Measurements from ENCODE around the gene ZNF664. TPM values are rescaled to one million over a fixed set of nuclear protein-coding genes. Genes with fewer than 3 reads are reported as not detected.

ZNF664 gene
- total RNA-seq, 4 donors from 2014 or later = 120 to 187 (median 138) TPM

GRCh38 chr12:124059752-124060151 is 86.7 kb downstream of the ZNF664 start:
- no peak for TF ChIP-seq POLR2A (IDR thresholded peaks at IDR 0.05)
- TF ChIP-seq CTCF (IDR thresholded peaks at IDR 0.05) = no peak
- Histone ChIP-seq H3K4me3 (replicated peaks in 1 of 3) (no peak overlapping the region), H3K4me1 (peaks cover 0 to 8% of the 10 kb centered on the region in 2 donors), H3K27me3 (no peaks in the 10 kb centered on the region), H3K9me3 (no peaks in the 10 kb centered on the region), H3K36me3 (no peaks in the 10 kb centered on the region), H3K27ac (no peak overlapping the region)
- 93 to 96% methylated on average over 3 of the region's 3 CpGs for WGBS, 2 donors
- intact Hi-C loops (cut with DNase I) = no loop called here
- DNase-seq = no peak

Small RNA genes lying within 50 kb of the gene (small RNA-seq; reads per million reads assigned to genes)
- gene AC068790.4 (not detected), gene AC068790.6 (not detected)

Other genes starting within 250 kb of the ZNF664 start
- gene DNAH10, start 210.9 kb upstream of the ZNF664 start, total RNA-seq = under 1 TPM in 3 of 4 donors, not detected in 1; 0.10 to 0.33 (median 0.27) TPM
- gene CCDC92, start 384 bp upstream of the ZNF664 start, total RNA-seq = 10 to 100 TPM; 26.6 to 47.0 (median 39.1) TPM

All from thyroid gland (tissue), 4 donors.